ENCODE results near the gene IL1F10. TPM values are rescaled to one million over a fixed set of nuclear protein-coding genes. Genes with fewer than 3 reads are reported as not detected.

IL1F10 gene
- total RNA-seq, 1 donor from 2014 or later = not detected

DNA sequence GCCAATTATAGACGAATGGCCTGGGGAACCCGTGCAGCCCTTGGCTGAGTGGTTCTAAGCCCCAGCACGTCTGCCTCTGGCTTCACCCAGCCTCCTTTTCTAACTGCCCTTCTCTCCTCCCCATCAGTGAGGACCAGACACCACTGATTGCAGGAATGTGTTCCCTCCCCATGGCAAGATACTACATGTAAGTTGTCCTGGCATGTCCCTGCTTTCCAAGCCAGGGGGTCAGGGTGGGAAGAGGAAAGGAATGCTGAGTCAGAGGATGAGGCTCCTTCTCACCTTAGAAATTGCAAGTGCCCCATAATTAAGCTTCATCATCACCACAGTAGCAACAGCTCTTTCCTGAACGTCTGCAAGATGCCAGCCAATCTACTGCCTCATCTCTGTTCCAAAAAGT, 4.8 kb downstream of the IL1F10 start:
- no peak overlapping the region for H3K27ac Mint-ChIP-seq (ENCODE audit: unreplicated experiment)
- H3K4me1 Mint-ChIP-seq (ENCODE audit: unreplicated experiment) = no peaks in the 10 kb centered on the region
- no peaks in the 10 kb centered on the region for H3K9me3 Mint-ChIP-seq (ENCODE audit: unreplicated experiment)
- no peaks in the 10 kb centered on the region for H3K36me3 Mint-ChIP-seq (ENCODE audit: low read depth, unreplicated experiment)
- no peak overlapping the region for H3K4me3 Mint-ChIP-seq (ENCODE audit: unreplicated experiment)
- no peak for TF ChIP-seq CTCF (IDR thresholded peaks at IDR 0.05; ENCODE audit: unreplicated experiment)
- DNase-seq (ENCODE audit: low spot score) = no peak
- peaks cover 2% of the 10 kb centered on the region for H3K27me3 Mint-ChIP-seq (ENCODE audit: unreplicated experiment)

DNA sequence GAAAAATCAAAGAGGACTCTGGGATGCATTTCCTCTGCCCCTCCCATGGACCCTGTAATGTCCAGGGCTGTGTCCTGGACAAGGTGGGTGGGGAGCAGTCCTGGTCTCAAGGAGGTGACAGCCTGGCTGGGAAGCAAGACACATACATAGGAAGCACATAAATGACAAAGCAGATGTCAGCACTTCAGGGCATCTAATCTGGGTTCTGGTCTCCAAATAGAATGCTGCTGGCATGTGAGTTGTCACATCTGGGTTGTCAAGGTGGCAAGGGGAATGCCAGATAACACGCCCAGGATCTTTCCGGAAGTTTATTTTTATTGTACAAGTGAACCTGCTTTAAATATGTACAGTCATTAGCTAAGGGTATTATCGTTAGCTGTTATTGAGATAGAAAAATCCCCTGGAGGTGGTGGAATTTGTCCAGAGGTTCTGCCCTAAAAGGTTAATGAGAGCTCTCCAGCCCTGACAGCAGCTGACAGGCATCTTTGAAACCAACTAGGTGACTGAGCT, 5.6 kb downstream of the IL1F10 start:
- no peak for DNase-seq (ENCODE audit: low spot score)
- no peak overlapping the region for H3K27ac Mint-ChIP-seq (ENCODE audit: unreplicated experiment)
- no peaks in the 10 kb centered on the region for H3K9me3 Mint-ChIP-seq (ENCODE audit: unreplicated experiment)
- H3K4me1 Mint-ChIP-seq (ENCODE audit: unreplicated experiment) = no peaks in the 10 kb centered on the region
- no peak for TF ChIP-seq CTCF (IDR thresholded peaks at IDR 0.05; ENCODE audit: unreplicated experiment)
- H3K36me3 Mint-ChIP-seq (ENCODE audit: low read depth, unreplicated experiment) = no peaks in the 10 kb centered on the region
- peaks cover 6% of the 10 kb centered on the region for H3K27me3 Mint-ChIP-seq (ENCODE audit: unreplicated experiment)
- no peak overlapping the region for H3K4me3 Mint-ChIP-seq (ENCODE audit: unreplicated experiment)

- no peak for DNase-seq (ENCODE audit: low spot score)
- no peaks in the 10 kb centered on the region for H3K4me1 Mint-ChIP-seq (ENCODE audit: unreplicated experiment)
Observed at GRCh38 chr2:113075030-113075429, 7.3 kb downstream of the IL1F10 start.

GRCh38 chr2:113075600-113075999, 7.8 kb downstream of the IL1F10 start:
- no peak for TF ChIP-seq CTCF (IDR thresholded peaks at IDR 0.05; ENCODE audit: unreplicated experiment)
- Mint-ChIP-seq H3K4me1 (ENCODE audit: unreplicated experiment) (no peaks in the 10 kb centered on the region), H3K27ac (ENCODE audit: unreplicated experiment) (no peak overlapping the region), H3K36me3 (ENCODE audit: low read depth, unreplicated experiment) (no peaks in the 10 kb centered on the region), H3K27me3 (ENCODE audit: unreplicated experiment) (peaks cover 6% of the 10 kb centered on the region), H3K9me3 (ENCODE audit: unreplicated experiment) (no peaks in the 10 kb centered on the region), H3K4me3 (ENCODE audit: unreplicated experiment) (no peak overlapping the region)
- no peak for DNase-seq (ENCODE audit: low spot score)

More at GRCh38 chr2:113075030-113075429, 7.3 kb downstream of the IL1F10 start:
- H3K4me3 Mint-ChIP-seq (ENCODE audit: unreplicated experiment) = no peak overlapping the region
- peaks cover 6% of the 10 kb centered on the region for H3K27me3 Mint-ChIP-seq (ENCODE audit: unreplicated experiment)
- TF ChIP-seq CTCF (IDR thresholded peaks at IDR 0.05; ENCODE audit: unreplicated experiment) = no peak
- H3K36me3 Mint-ChIP-seq (ENCODE audit: low read depth, unreplicated experiment) = no peaks in the 10 kb centered on the region
- no peak overlapping the region for H3K27ac Mint-ChIP-seq (ENCODE audit: unreplicated experiment)
- no peaks in the 10 kb centered on the region for H3K9me3 Mint-ChIP-seq (ENCODE audit: unreplicated experiment)

DNA sequence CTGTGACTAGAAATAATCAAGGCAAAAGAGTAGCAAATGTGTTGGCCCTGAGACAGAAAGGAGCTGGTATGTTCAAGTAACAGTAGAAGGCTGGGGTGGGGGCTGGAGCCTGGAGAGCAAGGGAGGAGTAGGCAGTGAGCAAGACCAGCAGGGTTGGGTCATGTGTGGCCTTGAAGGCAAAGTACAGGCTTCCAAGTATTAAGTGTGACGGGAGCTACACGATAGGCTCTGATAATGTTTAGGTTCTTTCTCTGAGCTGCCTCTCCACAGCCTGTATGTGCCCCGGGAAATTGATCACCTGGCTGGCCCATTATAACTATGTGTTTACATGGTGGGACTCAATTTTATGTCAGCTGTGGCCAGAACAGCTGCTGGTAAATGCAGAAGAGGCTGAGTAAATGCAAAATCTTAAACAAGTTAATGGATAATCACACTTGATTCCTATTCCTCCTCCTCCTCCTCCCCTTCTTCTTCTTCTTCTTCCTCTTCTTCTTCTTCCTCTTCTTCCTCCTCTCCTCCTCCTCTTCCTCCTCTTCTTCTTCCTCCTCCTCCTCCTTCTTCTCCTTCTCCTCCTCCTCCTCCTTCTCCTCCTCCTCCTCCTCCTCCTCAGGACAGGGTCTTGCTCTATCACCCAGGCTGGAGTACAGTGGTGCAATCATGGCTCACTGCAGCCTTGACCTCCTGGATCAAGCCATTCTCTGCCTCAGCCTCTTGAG, 9.3 kb downstream of the IL1F10 start:
- H3K4me1 Mint-ChIP-seq (ENCODE audit: unreplicated experiment) = no peaks in the 10 kb centered on the region
- H3K27me3 Mint-ChIP-seq (ENCODE audit: unreplicated experiment) = peaks cover 6% of the 10 kb centered on the region
- H3K9me3 Mint-ChIP-seq (ENCODE audit: unreplicated experiment) = no peaks in the 10 kb centered on the region
- no peaks in the 10 kb centered on the region for H3K36me3 Mint-ChIP-seq (ENCODE audit: low read depth, unreplicated experiment)
- no peak overlapping the region for H3K4me3 Mint-ChIP-seq (ENCODE audit: unreplicated experiment)
- TF ChIP-seq CTCF (IDR thresholded peaks at IDR 0.05; ENCODE audit: unreplicated experiment) = no peak
- H3K27ac Mint-ChIP-seq (ENCODE audit: unreplicated experiment) = no peak overlapping the region
- DNase-seq (ENCODE audit: low spot score) = no peak

All from endothelial cell (in vitro differentiated cells).